HG03196 (cell line): Measurements from ENCODE around the gene ATP1A3.

Experiments
- ATAC-seq: cut with Tn5 transposase; IDR thresholded peaks from one replicate; pipeline ENCODE4 v1.9.1; 2021; ENCODE audit not compliant: unreplicated experiment

Gene ATP1A3

GRCh38 chr19:41918095-41918494 is 75.9 kb downstream of the ATP1A3 start:
- no peak for ATAC-seq

- no peak for ATAC-seq
These were observed 76.4 kb downstream of the ATP1A3 start for GRCh38 chr19:41917676-41918075.
